Bronchial epithelial cell (primary cell): ENCODE data around the gene KCNH4. TPM values are rescaled to one million over a fixed set of nuclear protein-coding genes. Genes with fewer than 3 reads are reported as not detected.

Experiments used
- DNase-seq: peaks from one replicate; pipeline ENCODE4 v3.0.0-alpha.2; 2010; ENCODE audit warnings: low read depth
- FAIRE-seq: peaks from 2 replicates; lab custom pipeline; 2011; peaks lifted over from hg19 to GRCh38; lab: Jason Lieb, UNC
- H3K27me3 ChIP-seq: 2 replicates; pipeline ENCODE4 v1.5.1; 2011; ENCODE audit warnings: low read length; ENCODE audit not compliant: control insufficient read depth, insufficient read depth
- H3K36me3 ChIP-seq: 2 replicates; pipeline ENCODE4 v1.5.1; 2011; ENCODE audit warnings: low read length; ENCODE audit not compliant: control insufficient read depth, insufficient read depth
- H3K4me3 ChIP-seq: 2 replicates; pipeline ENCODE4 v1.5.1; 2011; ENCODE audit warnings: mild to moderate bottlenecking, low read depth, low read length, control low read depth
- CTCF ChIP-seq: IDR thresholded peaks from 2 replicates; pipeline ENCODE4 v1.5.1; 2011; ENCODE audit warnings: mild to moderate bottlenecking, moderate library complexity, low read length, control low read depth, inconsistent platforms; ENCODE audit not compliant: insufficient read depth, severe bottlenecking
- total RNA-seq: library from RNA; depleted of rRNA; stranded (reverse); fragments of >200 nt; gene quantifications from 2 replicates; pipeline ENCODE4 v1.2.1, GENCODE V29; 2014

KCNH4 gene
- total RNA-seq, 1 donor from 2014 or later, result not detected

GRCh38 chr17:42129109-42129837 is 51.7 kb downstream of the KCNH4 start:
- Histone ChIP-seq H3K27me3 (no peaks in the 10 kb centered on the region), H3K36me3 (peaks cover 32% of the 10 kb centered on the region), H3K4me3 (no peak overlapping the region)
- no peak for TF ChIP-seq CTCF
- DNase-seq (no peak), FAIRE-seq (no peak)

- TF ChIP-seq CTCF, result no peak
- Histone ChIP-seq H3K27me3 (no peaks in the 10 kb centered on the region), H3K4me3 (no peak overlapping the region), H3K36me3 (peaks cover 32% of the 10 kb centered on the region)
- no peak for DNase-seq
- FAIRE-seq, result no peak
These were observed 53.5 kb downstream of the KCNH4 start for GRCh38 chr17:42127414-42127813.

GRCh38 chr17:42126836-42127235 is 54.1 kb downstream of the KCNH4 start:
- no peak for TF ChIP-seq CTCF
- FAIRE-seq (no peak), DNase-seq (no peak)
- Histone ChIP-seq H3K4me3 (no peak overlapping the region), H3K36me3 (peaks cover 32% of the 10 kb centered on the region), H3K27me3 (no peaks in the 10 kb centered on the region)

GRCh38 chr17:42125565-42125964 is 55.4 kb downstream of the KCNH4 start:
- DNase-seq (no peak), FAIRE-seq (no peak)
- no peak for TF ChIP-seq CTCF
- no peak overlapping the region for H3K4me3 ChIP-seq
- H3K36me3 ChIP-seq, result peaks cover 27% of the 10 kb centered on the region
- H3K27me3 ChIP-seq, result no peaks in the 10 kb centered on the region

GRCh38 chr17:42124256-42124655 is 56.7 kb downstream of the KCNH4 start:
- DNase-seq (no peak), FAIRE-seq (no peak)
- Histone ChIP-seq H3K4me3 (no peak overlapping the region), H3K27me3 (no peaks in the 10 kb centered on the region), H3K36me3 (peaks cover 16% of the 10 kb centered on the region)
- TF ChIP-seq CTCF, result no peak
